Uterus (tissue), 2 donors: ENCODE results near the gene PYCARD.

Experiments
- CTCF ChIP-seq, 4 experiments: fragments of 200-600 bp in 2 of 4; fragments of 450-650 bp in 2 of 4; sonication (generic) in 2 of 4; IDR thresholded peaks; one replicate each; pipeline ENCODE4 v1.5.1; 2016 to 2019; ENCODE audit warnings: antibody characterized with exemption in 4 of 4, mild to moderate bottlenecking in 2 of 4, moderate library complexity in 1 of 4
- POLR2A ChIP-seq, 2 donors: fragments of 450-650 bp; IDR thresholded peaks; one replicate each; pipeline ENCODE4 v1.6.1; 2016; ENCODE audit warnings: antibody characterized with exemption in 2 of 2, mild to moderate bottlenecking in 1 of 2, moderate library complexity in 1 of 2

DNA sequence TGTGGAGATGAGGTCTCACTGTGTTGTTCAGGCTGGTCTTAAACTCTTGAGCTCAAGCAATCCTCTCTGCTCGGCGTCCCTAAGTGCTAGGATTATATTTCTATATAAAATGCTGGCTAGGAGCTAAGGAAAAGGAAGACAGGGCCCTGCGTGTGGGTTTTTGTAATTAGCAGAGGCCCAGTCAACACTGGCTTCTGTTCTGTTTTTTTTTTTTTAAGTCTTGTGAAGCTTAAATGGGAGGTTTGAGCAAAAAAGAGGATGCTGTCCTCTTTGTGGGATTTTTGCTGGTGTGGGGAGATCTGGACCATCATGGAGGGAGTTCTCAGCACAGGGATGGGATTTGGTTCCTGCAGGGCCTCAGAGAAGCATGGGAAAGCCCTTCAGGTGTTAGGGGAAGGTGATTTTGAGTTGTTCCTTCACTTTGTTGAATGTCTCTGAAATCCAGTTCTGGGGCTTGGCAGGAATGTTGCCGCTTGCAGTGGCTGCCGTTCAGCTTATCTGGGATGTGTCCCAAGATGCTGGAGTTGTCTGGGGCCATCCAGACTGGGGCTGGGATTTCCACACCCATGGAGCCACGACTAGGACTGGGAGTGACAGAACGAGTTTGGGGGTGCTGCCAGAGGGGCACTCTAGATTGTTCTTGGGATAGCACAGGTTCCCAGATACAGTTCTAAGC is 4.2 kb downstream of the PYCARD start:
- TF ChIP-seq CTCF (IDR thresholded peaks at IDR 0.05) (no peak), POLR2A (IDR thresholded peaks at IDR 0.05) (no peak)
